Pons (tissue), 1 donor: ENCODE data around the gene RAP2A.
A peak's percentile ranks its signal among the peaks of the same experiment; 100 is the strongest.

ENCODE experiments used
- DNase-seq: peaks from one replicate; pipeline ENCODE4 v3.0.0-alpha.2; 2016; ENCODE audit warnings: low spot score

Gene RAP2A

DNA sequence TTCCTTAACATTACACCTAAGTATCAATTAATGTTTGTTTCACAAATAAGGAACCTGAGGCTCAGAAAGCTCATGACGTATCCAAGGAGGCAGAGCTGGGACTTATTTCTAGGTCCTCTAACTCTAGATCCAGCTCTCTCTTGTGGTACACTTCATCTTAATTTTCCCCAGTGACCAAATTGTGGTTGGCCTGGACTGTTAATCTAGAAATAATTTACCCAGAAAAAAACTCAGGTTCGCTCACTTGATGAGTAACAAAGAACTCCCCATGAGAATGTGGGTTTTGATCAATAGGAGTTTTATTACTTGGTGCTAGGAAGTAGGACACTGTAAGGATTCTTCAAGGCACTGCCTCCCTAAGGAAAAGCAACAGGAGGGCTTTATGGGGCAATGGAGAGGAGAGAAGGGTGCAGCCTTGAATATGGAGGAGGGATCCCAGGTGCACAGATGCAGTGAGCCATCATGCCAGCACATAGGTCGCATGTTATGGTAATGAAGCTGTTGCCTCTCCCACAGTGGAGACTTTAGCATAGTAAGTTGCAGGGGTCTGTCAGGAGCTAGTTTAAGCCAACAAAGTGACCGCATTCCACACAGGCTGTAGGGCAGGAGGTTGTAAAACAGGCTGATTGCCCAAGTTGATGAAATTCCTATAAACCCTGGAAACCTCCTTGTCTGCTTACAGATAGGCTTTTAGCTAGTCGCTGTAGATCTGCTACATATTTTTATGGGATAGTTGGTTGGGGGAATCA is 14.7 kb downstream of the RAP2A start:
- no peak for DNase-seq

DNA sequence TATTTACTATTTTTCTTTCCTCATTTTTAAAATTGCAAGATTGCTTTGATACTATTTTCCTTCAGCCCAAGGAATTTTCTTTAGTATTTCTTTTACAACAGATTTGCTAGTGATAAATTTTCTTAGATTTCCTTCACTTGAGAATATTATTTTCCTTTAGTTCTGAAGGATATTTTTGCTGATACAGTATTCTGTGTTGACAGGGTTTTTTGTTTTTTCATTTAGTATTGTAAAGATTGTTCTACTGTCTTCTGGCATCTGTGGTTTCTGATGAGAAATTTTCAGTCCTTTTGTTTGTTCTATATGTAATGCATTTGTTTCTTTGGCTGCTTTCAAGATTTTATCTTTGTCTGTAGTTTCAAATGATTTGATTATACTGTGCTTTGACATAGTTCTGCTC is 20.7 kb downstream of the RAP2A start:
- no peak for DNase-seq

- no peak for DNase-seq
These were observed 22.1 kb downstream of the RAP2A start for GRCh38 chr13:97456047-97456446.

DNA sequence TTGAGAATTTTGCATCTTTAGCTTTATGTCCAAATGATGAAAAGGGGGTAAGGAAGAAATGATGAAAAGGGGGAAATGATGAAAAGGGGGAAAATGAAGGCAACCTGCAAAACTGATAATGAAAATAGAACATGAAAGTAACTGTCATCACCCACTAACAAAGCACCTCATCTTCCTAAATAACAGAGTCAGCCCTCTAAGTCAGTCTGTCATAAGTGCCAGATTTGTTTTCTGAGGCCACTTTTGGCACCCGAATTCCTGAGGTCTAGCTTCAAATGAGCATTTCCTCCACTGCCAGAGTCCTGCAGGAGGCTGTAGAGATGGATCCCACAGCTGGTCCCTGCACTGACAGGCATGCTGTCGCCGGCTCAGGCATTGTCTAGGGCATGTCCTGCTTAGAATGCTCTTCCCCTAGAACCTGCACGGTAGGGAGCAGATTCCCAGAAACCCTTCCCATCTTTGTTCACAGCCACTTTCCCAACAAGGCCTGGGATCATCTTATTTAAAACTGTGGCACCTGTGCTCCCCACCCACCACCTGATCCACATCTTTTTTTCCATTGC is 25.3 kb downstream of the RAP2A start:
- no peak for DNase-seq

- DNase-seq, result peak; percentile 54
These were observed 26.2 kb downstream of the RAP2A start for GRCh38 chr13:97460004-97460775.

DNA sequence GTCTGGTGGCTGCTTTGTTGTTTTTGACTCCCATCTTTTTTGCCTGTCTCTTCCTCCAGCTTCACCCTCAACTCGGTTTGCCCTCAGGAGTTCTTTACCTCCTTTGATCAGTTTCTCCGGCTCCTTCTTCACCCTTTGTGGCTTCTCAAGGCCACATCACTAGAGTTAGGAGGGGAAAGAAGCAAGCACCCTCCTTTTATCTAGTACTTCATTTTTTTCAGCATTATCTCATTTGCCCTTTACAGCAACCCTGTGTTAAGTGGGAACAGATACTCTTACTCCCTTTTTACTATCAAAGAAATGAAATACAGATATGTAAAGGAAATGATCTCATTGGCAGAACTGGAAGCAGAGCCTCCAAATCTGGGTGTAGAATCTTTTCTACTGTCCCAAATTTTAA is 26.9 kb downstream of the RAP2A start:
- DNase-seq, result no peak

GRCh38 chr13:97464561-97464960 is 30.6 kb downstream of the RAP2A start:
- no peak for DNase-seq

DNA sequence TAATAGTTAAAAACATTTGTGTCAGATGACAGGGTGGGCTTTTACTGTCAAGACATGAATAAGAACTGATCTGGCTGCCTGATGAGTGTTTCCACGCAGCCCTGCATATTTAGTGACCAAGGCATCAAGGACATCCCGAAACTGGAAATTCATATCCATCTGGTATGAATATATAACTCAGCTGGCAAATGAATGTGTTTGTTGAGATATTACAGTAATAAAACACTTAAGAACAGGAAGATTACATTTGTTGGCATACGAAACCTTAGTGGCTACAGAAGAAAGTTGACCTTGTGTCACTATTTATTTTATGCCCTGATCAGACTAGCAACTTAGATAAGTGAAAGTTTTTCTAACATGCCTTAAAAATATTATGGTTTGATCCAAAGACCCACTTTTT is 32.8 kb downstream of the RAP2A start:
- no peak for DNase-seq

DNA sequence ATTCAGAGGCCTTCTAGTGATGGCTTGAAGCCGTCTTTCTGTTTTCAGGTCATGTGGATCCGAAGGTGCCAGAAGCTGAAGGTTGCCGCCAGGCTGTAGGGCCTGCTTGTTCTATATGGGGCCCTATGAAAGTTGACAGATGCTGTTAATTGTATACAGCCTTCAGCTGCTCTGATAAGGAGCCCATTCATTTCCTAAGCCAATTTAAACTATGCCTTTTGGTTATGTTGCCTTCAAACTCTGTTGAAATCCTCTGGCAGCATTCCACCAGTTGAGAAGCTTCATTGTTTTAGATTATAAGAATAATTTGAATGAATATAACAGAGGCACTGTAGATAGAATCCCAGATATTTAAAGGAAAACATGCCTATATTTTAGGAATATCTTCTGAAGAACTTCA is 34.4 kb downstream of the RAP2A start:
- peak; percentile 91 for DNase-seq

- no peak for DNase-seq
These were observed 37.7 kb downstream of the RAP2A start for GRCh38 chr13:97471711-97472110.

- DNase-seq, result no peak
These were observed 40.5 kb downstream of the RAP2A start for GRCh38 chr13:97474349-97474980.

DNA sequence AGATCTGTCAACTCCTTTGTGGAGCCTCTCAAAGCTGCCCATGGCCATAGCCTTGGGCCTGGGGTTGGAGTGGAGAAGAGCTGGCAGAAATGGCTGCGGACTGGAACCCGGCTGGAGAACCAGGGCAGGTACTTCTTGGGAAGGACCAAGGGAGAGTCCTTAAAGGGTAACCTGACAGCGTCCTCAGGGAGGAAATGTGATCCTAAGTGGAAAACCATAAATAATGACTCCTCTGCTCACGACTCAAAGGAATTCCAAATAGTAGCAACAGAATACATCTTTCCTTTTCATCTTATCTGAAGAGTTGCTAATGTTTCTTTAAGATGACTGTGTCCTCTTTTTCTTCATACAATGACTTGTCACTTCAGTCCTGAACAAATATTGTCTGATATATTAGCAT is 41.0 kb downstream of the RAP2A start:
- no peak for DNase-seq

DNA sequence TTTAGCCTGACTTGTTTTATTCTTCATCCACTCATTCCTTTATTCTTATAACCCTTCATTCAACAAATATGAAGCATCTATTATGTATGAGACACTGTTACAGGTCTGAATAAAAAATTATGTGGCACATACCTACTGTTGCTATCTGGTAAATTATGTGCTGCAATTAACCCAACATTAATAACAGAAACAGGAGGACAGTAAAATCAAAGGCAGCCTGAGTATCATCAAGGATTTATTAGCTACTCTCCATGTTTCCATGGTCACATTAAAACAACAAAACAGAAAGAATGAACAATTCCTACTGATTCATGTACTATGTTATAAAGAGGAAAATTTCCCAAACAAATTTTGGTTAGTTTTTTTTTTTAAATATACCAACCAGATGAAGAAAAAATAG is 43.9 kb downstream of the RAP2A start:
- no peak for DNase-seq

- DNase-seq, result no peak
These were observed 44.3 kb downstream of the RAP2A start for GRCh38 chr13:97478247-97478646.

- no peak for DNase-seq
These were observed 49.5 kb downstream of the RAP2A start for GRCh38 chr13:97483465-97483864.

DNA sequence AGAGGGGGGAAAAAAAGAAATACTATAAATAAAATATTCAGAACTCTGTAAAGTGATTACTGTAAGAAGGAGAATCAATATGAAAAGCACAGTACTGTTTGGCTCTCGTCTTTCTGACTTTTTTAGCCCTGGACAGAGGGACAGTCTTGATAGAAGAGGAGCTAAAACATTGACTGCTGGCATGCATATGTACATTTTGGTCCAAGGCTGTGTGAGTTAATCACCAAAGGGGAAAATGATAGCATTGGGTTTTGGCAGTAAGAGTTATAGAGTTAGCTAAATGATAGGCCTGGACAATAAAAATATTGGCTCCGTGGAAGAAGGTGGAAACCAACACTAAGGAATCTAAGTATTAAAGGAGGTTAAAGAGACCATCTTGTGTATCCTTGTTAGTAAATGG is 50.3 kb downstream of the RAP2A start:
- no peak for DNase-seq

- DNase-seq, result no peak
These were observed 51.4 kb downstream of the RAP2A start for GRCh38 chr13:97485320-97485719.

DNA sequence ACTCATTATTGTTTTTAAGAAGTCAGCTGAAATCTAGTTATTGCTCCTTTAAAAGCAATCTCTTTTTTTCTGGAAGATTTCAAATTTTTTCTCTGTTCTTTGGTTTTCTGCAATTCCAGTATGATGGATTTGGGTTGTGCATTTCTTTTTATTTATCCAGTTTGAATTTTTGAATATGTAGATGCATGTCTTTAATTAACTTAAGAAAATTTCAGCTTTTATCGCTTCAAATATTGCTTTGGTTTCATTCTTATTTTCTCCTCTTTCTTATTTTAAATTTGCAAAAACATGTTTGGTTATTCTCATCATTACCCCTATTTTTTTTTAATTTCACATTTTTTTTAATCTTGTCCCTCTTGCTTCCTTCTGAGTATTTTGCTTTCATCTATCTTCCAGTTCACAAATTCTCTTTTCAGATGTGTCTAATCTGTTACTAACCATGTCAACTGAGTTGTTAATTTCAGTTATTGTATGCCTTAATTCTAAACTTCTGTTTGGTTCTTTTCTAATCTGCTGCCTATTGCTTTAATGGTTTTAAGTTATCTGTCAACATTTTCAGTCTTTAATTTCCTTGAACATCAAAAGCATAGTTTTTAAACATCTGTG is 56.8 kb downstream of the RAP2A start:
- no peak for DNase-seq

GRCh38 chr13:97491452-97491851 is 57.5 kb downstream of the RAP2A start:
- DNase-seq, result no peak

DNA sequence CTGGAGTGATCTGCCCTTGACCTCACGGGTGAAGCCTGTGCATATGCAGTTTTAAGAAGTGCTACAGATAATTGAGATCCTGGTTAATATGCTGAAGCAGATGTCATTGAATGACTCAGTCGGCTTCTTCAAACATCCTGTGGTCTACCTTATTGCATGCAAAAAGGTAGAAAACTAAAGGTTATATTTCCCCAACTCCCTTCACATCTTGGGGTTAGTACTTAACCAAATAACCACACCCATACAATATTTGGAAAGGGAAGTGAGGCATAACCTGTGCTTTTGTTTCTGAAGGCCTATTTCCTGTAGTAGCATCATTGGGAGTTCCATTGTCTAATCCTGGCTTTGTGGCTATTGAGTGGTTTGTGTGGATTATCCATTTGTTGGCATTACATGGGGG is 58.3 kb downstream of the RAP2A start:
- DNase-seq, result no peak

GRCh38 chr13:97492684-97493371 is 58.9 kb downstream of the RAP2A start:
- no peak for DNase-seq

GRCh38 chr13:97493456-97493855 is 59.5 kb downstream of the RAP2A start:
- no peak for DNase-seq
